DND-41 (cell line): ENCODE data around the gene FBLN7.
"Not testable (repeated sequence)": the region's sequence is repeated elsewhere in the genome, so short reads cannot be mapped to it uniquely, and the experiment has no call there.

Experiments used
- ATAC-seq: fragments of 200-7000 bp; cut with Tn5 transposase; 3 replicates; pipeline ENCODE4 v1.9.1; 2021; ENCODE audit warnings: low read depth; ENCODE audit not compliant: insufficient read depth
- DNase-seq: peaks from one replicate; pipeline ENCODE4 v3.0.0-alpha.2; 2020
- H2AFZ ChIP-seq: 2 replicates; pipeline ENCODE4 v1.6.0; 2012; ENCODE audit warnings: low read depth, low read length
- H3K27ac ChIP-seq: 2 replicates; pipeline ENCODE4 v1.5.1; 2012; ENCODE audit warnings: low read length, inconsistent platforms
- H3K27me3 ChIP-seq: fragments of 200-600 bp; sonication (generic); 2 replicates; pipeline ENCODE4 v1.6.0; 2012; ENCODE audit warnings: low read length, mild to moderate bottlenecking, inconsistent platforms; ENCODE audit not compliant: insufficient read depth, poor library complexity
- H3K36me3 ChIP-seq: 2 replicates; pipeline ENCODE4 v1.5.1; 2012; ENCODE audit warnings: low read length, inconsistent platforms; ENCODE audit not compliant: insufficient read depth
- H3K4me1 ChIP-seq: 2 replicates; pipeline ENCODE4 v1.5.1; 2012; ENCODE audit warnings: mild to moderate bottlenecking, low read length; ENCODE audit not compliant: insufficient read depth
- H3K4me2 ChIP-seq: 2 replicates; pipeline ENCODE4 v1.6.0; 2012; ENCODE audit warnings: mild to moderate bottlenecking, moderate library complexity, low read length, inconsistent platforms; ENCODE audit not compliant: insufficient read depth
- H3K4me3 ChIP-seq, 2 experiments: fragments of 200-600 bp in 1 of 2; shearing (Covaris generic) in 1 of 2; 2 replicates each; pipeline ENCODE4 v1.5.1; 2012 to 2016; ENCODE audit warnings: inconsistent platforms in 2 of 2, low read length in 2 of 2, mild to moderate bottlenecking in 2 of 2, low read depth in 1 of 2, moderate library complexity in 1 of 2
- H3K79me2 ChIP-seq: 2 replicates; pipeline ENCODE4 v1.6.0; 2012; ENCODE audit warnings: low read length, inconsistent platforms; ENCODE audit not compliant: insufficient read depth
- H3K9ac ChIP-seq: 2 replicates; pipeline ENCODE4 v1.6.0; 2012; ENCODE audit warnings: low read depth, mild to moderate bottlenecking, inconsistent platforms, low read length, moderate library complexity
- H3K9me3 ChIP-seq: 2 replicates; pipeline ENCODE4 v1.5.1; 2012; ENCODE audit warnings: low read length, moderate library complexity, mild to moderate bottlenecking, inconsistent platforms; ENCODE audit not compliant: insufficient read depth, severe bottlenecking
- H4K20me1 ChIP-seq: 2 replicates; pipeline ENCODE4 v1.6.0; 2012; ENCODE audit warnings: low read length; ENCODE audit not compliant: insufficient read depth
- CTCF ChIP-seq: IDR thresholded peaks from 2 replicates; pipeline ENCODE4 v1.5.1; 2012; ENCODE audit warnings: borderline replicate concordance, low read length, moderate library complexity, mild to moderate bottlenecking; ENCODE audit not compliant: poor library complexity, severe bottlenecking; ENCODE audit errors: extremely low read depth
- EZH2 ChIP-seq: IDR thresholded peaks from 3 replicates; pipeline ENCODE4 v1.6.1; 2012; ENCODE audit warnings: borderline replicate concordance, low read depth, mild to moderate bottlenecking, moderate library complexity, low read length, inconsistent platforms; ENCODE audit not compliant: severe bottlenecking

The FBLN7 gene

GRCh38 chr2:112134120-112134519 lies 4.1 kb upstream of the FBLN7 start:
- Histone ChIP-seq H3K4me3 (no peak overlapping the region), H3K79me2 (no peaks in the 10 kb centered on the region), H2AFZ (no peak overlapping the region), H3K4me1 (no peaks in the 10 kb centered on the region), H3K4me2 (no peak overlapping the region), H3K9ac (no peak overlapping the region), H3K36me3 (no peaks in the 10 kb centered on the region), H3K27me3 (no peaks in the 10 kb centered on the region), H3K27ac (no peak overlapping the region), H3K9me3 (peaks cover 8% of the 10 kb centered on the region), H4K20me1 (no peaks in the 10 kb centered on the region)
- TF ChIP-seq CTCF (no peak), EZH2 (no peak)
- DNase-seq (no peak), ATAC-seq (no peak)

- Histone ChIP-seq H3K9ac (no peak overlapping the region), H3K4me3 (no peak overlapping the region), H3K4me2 (no peak overlapping the region), H3K27me3 (no peaks in the 10 kb centered on the region), H3K9me3 (peaks cover 8% of the 10 kb centered on the region), H3K79me2 (no peaks in the 10 kb centered on the region), H3K4me1 (no peaks in the 10 kb centered on the region), H3K36me3 (no peaks in the 10 kb centered on the region), H3K27ac (no peak overlapping the region), H2AFZ (no peak overlapping the region), H4K20me1 (no peaks in the 10 kb centered on the region)
- no peak for TF ChIP-seq EZH2
- TF ChIP-seq CTCF: no peak
- DNase-seq: no peak
- ATAC-seq: no peak
These were observed 2.1 kb upstream of the FBLN7 start for GRCh38 chr2:112136096-112136495.

GRCh38 chr2:112137516-112138158 lies 548 bp upstream of the FBLN7 start:
- Histone ChIP-seq H3K9ac (no peak overlapping the region), H3K79me2 (no peaks in the 10 kb centered on the region), H3K4me2 (no peak overlapping the region), H3K27me3 (no peaks in the 10 kb centered on the region), H2AFZ (no peak overlapping the region), H4K20me1 (no peaks in the 10 kb centered on the region), H3K36me3 (no peaks in the 10 kb centered on the region), H3K27ac (no peak overlapping the region), H3K4me3 (no peak overlapping the region), H3K9me3 (peaks cover 8% of the 10 kb centered on the region), H3K4me1 (no peaks in the 10 kb centered on the region)
- no peak for DNase-seq
- ATAC-seq: no peak
- TF ChIP-seq CTCF: no peak
- TF ChIP-seq EZH2: no peak

GRCh38 chr2:112139033-112139614 lies 939 bp downstream of the FBLN7 start:
- H3K4me1 ChIP-seq, H3K36me3 ChIP-seq, H3K79me2 ChIP-seq, ATAC-seq, H3K9me3 ChIP-seq, H3K4me2 ChIP-seq, H4K20me1 ChIP-seq, DNase-seq, H3K4me3 ChIP-seq, H3K27ac ChIP-seq, H3K9ac ChIP-seq, H3K27me3 ChIP-seq, H2AFZ ChIP-seq: not testable (repeated sequence)

- H3K4me3 ChIP-seq, H3K9me3 ChIP-seq, H3K9ac ChIP-seq, H3K36me3 ChIP-seq, DNase-seq, ATAC-seq, H3K4me2 ChIP-seq, H3K79me2 ChIP-seq, H2AFZ ChIP-seq, H3K27me3 ChIP-seq, H4K20me1 ChIP-seq, H3K4me1 ChIP-seq, H3K27ac ChIP-seq: not testable (repeated sequence)
These were observed 1.5 kb downstream of the FBLN7 start for GRCh38 chr2:112139661-112140204.
